ENCODE measurements around the gene PAM16. TPM values are rescaled to one million over a fixed set of nuclear protein-coding genes. Genes with fewer than 3 reads are reported as not detected.

PAM16 gene
- total and polyA plus RNA-seq, 2 experiments from 2014 or later, result 35.0 to 70.4 TPM

DNA sequence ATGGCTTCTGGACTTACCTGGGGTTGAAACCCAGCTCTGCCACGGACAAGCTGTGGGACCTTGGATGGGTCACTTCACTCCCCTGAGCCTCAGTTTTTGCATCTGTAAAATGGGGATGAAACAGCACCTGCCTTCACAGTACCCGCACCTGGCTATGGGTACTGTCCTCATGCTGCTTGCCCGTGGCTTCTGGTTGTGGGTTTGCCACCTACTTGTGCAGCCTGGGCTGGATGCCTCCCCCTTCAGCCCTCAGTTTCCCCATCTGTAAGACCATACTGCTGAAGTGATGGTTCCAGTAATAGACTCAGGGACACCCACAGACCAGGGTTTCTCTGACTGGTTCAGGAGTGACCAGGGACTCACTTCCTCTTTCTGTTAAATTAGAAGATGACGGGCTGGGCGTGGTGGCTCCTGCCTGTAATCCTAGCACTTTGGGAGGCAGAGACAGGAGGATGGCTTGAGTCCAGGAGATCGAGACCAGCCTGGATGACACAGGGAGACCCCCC lies 25.8 kb downstream of the PAM16 start:
- H3K4me3 ChIP-seq, result no peak overlapping the region
- peaks cover 61% of the 10 kb centered on the region for H3K4me1 ChIP-seq (ENCODE audit: insufficient read depth)
- WGBS (ENCODE audit: low lambda C conversion rate, missing lambda C conversion rate), result 97% methylated on average over 6 of the region's 6 CpGs
- no peak for DNase-seq (ENCODE audit: low spot score)
- peaks cover 66% of the 10 kb centered on the region for H4K20me1 ChIP-seq (ENCODE audit: insufficient read depth, poor library complexity, severe bottlenecking)
- H3K79me2 ChIP-seq, result peaks cover 98% of the 10 kb centered on the region
- no peaks in the 10 kb centered on the region for H3K9me2 ChIP-seq (replicated peaks; ENCODE audit: insufficient read depth)
- H3K27ac ChIP-seq, result peak overlapping the region; percentile 97
- no peak overlapping the region for H2AFZ ChIP-seq
- H3K4me2 ChIP-seq, result peak overlapping the region; percentile 77
- no peaks in the 10 kb centered on the region for H3K9me3 ChIP-seq (ENCODE audit: low read depth)
- no peaks in the 10 kb centered on the region for H3K27me3 ChIP-seq
- H3K36me3 ChIP-seq (replicated peaks; ENCODE audit: insufficient read depth, low read depth), result no peaks in the 10 kb centered on the region
- TF ChIP-seq EZH2phosphoT487 (IDR thresholded peaks at IDR 0.05; ENCODE audit: low read depth, severe bottlenecking, unreplicated experiment) (no peak), CTCF (IDR thresholded peaks at IDR 0.05; ENCODE audit: poor library complexity) (no peak), EZH2 (IDR thresholded peaks at IDR 0.05; ENCODE audit: borderline replicate concordance) (no peak)

- Histone ChIP-seq H3K9me3 (ENCODE audit: low read depth) (no peaks in the 10 kb centered on the region), H3K4me3 (no peak overlapping the region), H3K4me2 (peak overlapping the region; percentile 77), H3K9me2 (replicated peaks; ENCODE audit: insufficient read depth) (no peaks in the 10 kb centered on the region), H3K79me2 (peaks cover 98% of the 10 kb centered on the region), H2AFZ (no peak overlapping the region), H3K4me1 (ENCODE audit: insufficient read depth) (peaks cover 68% of the 10 kb centered on the region), H4K20me1 (ENCODE audit: insufficient read depth, poor library complexity, severe bottlenecking) (peaks cover 68% of the 10 kb centered on the region), H3K27me3 (no peaks in the 10 kb centered on the region), H3K27ac (peak overlapping the region; percentile 97), H3K36me3 (replicated peaks; ENCODE audit: insufficient read depth, low read depth) (no peaks in the 10 kb centered on the region)
- 84% methylated on average over 22 of the region's 22 CpGs for WGBS (ENCODE audit: low lambda C conversion rate, missing lambda C conversion rate)
- DNase-seq (ENCODE audit: low spot score), result no peak
- no peak for TF ChIP-seq EZH2phosphoT487 (IDR thresholded peaks at IDR 0.05; ENCODE audit: low read depth, severe bottlenecking, unreplicated experiment)
- TF ChIP-seq EZH2 (IDR thresholded peaks at IDR 0.05; ENCODE audit: borderline replicate concordance), result no peak
- TF ChIP-seq CTCF (IDR thresholded peaks at IDR 0.05; ENCODE audit: poor library complexity), result no peak
Observed at GRCh38 chr16:4324492-4325252, 26.4 kb downstream of the PAM16 start.

GRCh38 chr16:4323845-4324488 lies 27.2 kb downstream of the PAM16 start:
- peak overlapping the region; percentile 77 for H3K4me2 ChIP-seq
- DNase-seq (ENCODE audit: low spot score), result peak; percentile 89
- WGBS (ENCODE audit: low lambda C conversion rate, missing lambda C conversion rate), result 37% methylated on average over 11 of the region's 12 CpGs
- no peak for TF ChIP-seq EZH2phosphoT487 (IDR thresholded peaks at IDR 0.05; ENCODE audit: low read depth, severe bottlenecking, unreplicated experiment)
- TF ChIP-seq EZH2 (IDR thresholded peaks at IDR 0.05; ENCODE audit: borderline replicate concordance), result no peak
- TF ChIP-seq CTCF (IDR thresholded peaks at IDR 0.05; ENCODE audit: poor library complexity), result no peak
- peaks cover 68% of the 10 kb centered on the region for H4K20me1 ChIP-seq (ENCODE audit: insufficient read depth, poor library complexity, severe bottlenecking)
- peak overlapping the region; percentile 97 for H3K27ac ChIP-seq
- no peaks in the 10 kb centered on the region for H3K9me3 ChIP-seq (ENCODE audit: low read depth)
- H3K27me3 ChIP-seq, result no peaks in the 10 kb centered on the region
- H3K9me2 ChIP-seq (replicated peaks; ENCODE audit: insufficient read depth), result no peaks in the 10 kb centered on the region
- H3K4me3 ChIP-seq, result no peak overlapping the region
- peaks cover 98% of the 10 kb centered on the region for H3K79me2 ChIP-seq
- no peaks in the 10 kb centered on the region for H3K36me3 ChIP-seq (replicated peaks; ENCODE audit: insufficient read depth, low read depth)
- H2AFZ ChIP-seq, result no peak overlapping the region
- peaks cover 71% of the 10 kb centered on the region for H3K4me1 ChIP-seq (ENCODE audit: insufficient read depth)
